ENCODE measurements around the gene NSFL1C.

GRCh38 chr20:1460275-1460674 is 6.4 kb downstream of the NSFL1C start:
- TF ChIP-seq POLR2AphosphoS5 (IDR thresholded peaks at IDR 0.05) = no peak
- TF ChIP-seq CTCF (IDR thresholded peaks at IDR 0.05) = no peak
- TF ChIP-seq EP300 (IDR thresholded peaks at IDR 0.05) = no peak
- TF ChIP-seq POLR2A (IDR thresholded peaks at IDR 0.05) = no peak

All from upper lobe of left lung (tissue), 4 donors.